GM12801 (cell line): Measurements from ENCODE around the gene SV2C.

Experiments
- TF ChIP-seq, protein P1 (sequence below): IDR thresholded peaks from one replicate; pipeline ENCODE4 v1.5.1; 2011; ENCODE audit warnings: control low read depth; ENCODE audit not compliant: insufficient read length; ENCODE audit errors: extremely low read depth

SV2C gene

DNA sequence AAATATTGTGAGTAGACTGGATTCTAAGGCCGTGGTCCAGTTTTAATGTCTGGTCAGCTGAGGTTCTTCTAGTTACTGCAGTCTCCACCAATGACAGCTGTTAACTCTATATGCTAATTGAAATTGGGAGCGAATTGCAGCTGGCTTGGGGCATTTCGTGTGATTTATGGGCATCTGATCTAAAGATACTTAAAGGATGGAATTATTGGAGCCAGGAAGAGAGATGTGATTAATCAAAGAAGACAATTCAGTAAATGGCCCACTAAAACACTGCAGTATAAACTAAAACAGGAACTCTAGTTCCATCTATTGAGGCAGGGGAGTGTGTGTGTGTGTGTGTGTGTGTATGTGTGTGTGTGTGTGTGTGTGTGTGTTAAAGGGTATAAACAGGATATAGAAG lies 162.4 kb downstream of the SV2C start:
- TF ChIP-seq, protein P1, sequence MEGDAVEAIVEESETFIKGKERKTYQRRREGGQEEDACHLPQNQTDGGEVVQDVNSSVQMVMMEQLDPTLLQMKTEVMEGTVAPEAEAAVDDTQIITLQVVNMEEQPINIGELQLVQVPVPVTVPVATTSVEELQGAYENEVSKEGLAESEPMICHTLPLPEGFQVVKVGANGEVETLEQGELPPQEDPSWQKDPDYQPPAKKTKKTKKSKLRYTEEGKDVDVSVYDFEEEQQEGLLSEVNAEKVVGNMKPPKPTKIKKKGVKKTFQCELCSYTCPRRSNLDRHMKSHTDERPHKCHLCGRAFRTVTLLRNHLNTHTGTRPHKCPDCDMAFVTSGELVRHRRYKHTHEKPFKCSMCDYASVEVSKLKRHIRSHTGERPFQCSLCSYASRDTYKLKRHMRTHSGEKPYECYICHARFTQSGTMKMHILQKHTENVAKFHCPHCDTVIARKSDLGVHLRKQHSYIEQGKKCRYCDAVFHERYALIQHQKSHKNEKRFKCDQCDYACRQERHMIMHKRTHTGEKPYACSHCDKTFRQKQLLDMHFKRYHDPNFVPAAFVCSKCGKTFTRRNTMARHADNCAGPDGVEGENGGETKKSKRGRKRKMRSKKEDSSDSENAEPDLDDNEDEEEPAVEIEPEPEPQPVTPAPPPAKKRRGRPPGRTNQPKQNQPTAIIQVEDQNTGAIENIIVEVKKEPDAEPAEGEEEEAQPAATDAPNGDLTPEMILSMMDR, result no peak

DNA sequence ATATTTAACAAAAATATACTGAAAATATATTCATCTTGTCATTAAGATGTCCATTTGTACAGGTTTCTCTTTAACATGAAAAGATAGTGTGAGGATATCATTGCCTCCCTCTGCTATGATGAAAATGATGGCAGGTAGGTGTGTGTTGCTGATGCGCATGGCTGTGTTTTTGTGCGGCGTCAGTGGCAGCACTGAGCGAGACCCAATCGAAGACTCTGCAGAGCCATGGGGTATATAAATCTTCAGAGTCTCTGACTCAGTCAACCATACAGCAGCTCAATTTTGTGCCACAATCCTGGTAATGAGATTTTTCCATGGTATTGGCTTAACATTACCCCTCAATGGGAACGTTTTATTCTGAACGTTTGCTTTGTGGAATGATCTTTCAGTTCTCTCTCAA lies 166.4 kb downstream of the SV2C start:
- TF ChIP-seq, protein P1, result no peak

DNA sequence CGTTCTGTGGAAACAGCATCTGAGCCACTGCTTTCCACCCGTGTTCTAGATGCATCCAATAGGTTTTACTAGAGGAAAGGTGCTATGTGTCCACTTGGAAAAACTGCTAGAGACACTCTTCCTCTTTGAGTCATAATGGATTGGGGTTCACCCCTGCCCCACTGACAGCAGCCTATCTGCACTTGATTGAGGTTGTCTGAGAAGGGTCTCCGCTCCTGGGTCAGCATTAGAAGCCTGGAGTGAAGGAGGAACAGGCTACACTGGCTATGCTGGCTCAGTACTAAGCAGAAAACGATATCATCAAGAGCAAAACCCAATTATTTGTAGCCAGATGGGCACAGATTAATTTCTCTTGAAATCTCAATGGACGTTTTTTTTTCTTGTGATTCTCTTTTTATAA lies 167.3 kb downstream of the SV2C start:
- TF ChIP-seq, protein P1, result no peak

DNA sequence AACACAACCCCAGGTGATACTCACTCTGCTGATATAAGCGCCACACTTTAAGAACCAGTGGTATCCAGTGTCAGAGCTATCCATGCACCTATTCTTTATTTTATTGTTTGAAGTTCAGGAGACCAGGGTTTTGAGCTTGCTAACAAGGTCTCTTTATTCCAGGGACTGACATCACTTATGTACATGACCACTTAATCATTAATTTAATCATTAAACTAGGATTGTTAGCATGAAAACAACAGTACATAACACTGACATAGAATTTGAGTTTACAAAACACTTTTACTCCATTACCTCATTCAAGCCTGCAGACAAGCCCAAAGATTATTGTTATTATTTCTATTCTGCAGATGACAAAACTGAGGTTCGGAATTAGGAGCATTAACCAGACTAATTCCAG lies 168.5 kb downstream of the SV2C start:
- TF ChIP-seq, protein P1, result no peak

DNA sequence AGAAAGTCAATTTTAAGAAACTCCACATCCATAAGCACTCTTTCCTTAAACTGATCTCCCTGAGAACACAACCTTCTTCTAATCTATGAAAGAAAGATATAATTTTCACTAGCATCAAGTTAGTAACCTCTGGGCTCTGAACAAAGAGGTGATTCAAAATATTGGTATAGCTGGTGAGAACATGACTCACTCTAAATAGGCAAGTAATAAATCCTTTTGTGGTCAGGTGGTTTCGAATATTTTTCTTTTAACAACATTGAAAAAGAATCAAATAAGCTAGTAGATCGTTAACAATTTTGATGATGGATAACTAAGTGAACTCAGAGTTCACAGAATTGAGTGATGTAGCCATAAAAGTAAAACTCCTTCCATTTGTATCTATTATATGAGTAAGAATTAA lies 169.3 kb downstream of the SV2C start:
- TF ChIP-seq, protein P1, result no peak

DNA sequence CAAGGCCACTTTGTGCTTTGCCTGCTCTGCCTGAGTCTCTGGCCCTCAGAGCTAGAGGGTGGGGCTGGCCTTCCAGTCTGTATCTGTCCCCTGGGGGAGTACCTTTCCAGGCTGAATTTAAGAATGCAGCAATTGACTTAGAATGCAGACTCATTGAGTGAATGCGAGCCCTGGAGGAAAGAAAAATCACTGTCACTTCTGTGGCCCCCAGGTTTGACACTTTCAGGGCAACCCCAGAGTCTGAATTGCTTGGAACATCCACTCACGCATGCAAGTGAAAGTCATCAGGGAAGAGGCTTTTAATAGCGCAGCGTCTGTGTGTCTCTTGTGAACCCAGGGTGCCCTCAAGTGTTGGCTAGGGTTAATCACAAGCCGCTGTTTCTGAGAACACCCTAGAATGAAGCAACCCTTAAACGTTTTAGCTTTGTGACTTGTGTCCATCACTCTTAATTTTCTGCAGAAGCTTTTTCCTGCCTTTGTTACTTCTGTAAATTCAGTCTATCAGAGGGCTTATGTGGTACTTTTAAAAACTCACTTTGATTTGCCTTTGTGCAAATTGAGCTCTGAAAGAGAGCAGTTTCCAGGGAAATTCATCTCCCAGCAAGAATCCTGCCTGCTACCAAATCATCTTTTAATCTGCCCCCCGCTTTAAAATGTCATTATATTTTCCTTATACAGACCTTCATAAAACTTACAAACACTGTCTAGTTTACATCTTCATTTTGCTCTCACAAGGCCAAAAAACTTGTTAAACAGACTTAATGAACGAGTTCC lies 173.1 kb downstream of the SV2C start:
- TF ChIP-seq, protein P1, result no peak

DNA sequence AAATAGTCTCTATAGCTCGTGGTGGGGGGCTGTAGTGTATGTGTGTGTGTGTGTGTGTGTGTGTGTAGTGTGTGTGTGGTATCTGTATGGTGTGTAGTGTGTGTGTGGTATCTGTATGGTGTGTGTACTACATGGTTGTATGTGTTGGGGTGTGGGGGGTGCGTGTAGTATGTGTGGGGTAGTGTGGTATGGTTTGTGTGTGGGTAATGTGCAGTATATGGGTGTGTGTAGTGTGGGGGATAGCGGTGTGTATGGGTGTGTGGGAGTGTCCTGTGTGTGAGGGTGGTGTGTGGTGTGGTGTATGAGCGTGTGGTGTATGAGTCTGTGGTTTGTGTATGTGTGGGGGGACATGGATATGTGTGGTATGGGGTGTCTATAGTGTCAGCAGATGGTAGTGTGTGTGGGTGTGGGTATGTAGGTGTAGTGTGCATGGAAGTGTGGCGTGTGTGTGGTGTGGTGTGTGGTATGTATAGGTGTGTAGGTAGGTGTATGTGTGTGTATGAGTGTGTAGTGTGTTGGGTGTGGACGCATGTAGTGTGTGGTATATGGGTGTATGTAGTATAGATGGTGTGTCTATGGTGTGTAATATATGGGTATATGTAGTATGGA lies 174.1 kb downstream of the SV2C start:
- TF ChIP-seq, protein P1, result no peak
